Natural killer cell (primary cell): Measurements from ENCODE around the gene WNT4. TPM values are rescaled to one million over a fixed set of nuclear protein-coding genes. Genes with fewer than 3 reads are reported as not detected.

Source experiments
- ATAC-seq, 3 donors: fragments of 150-1000 bp in 2 of 3; fragments of 200-7000 bp in 1 of 3; cut with Tn5 transposase; 1 replicate in 1 of 3; 2 replicates in 2 of 3; pipeline ENCODE4 v1.10.0; 2021; ENCODE audit warnings: mild to moderate bottlenecking in 2 of 3, moderate library complexity in 2 of 3
- DNase-seq, 2 donors: peaks; one replicate each; pipeline versions ENCODE4 v3.0.0 to v3.0.0-alpha.2; 2013 to 2021; ENCODE audit warnings: mixed read lengths in 1 of 2
- H3K27ac ChIP-seq: one replicate; pipeline ENCODE4 v1.5.1; 2013; ENCODE audit warnings: mild to moderate bottlenecking, low read length
- H3K27me3 ChIP-seq: one replicate; pipeline ENCODE4 v1.6.1; 2013; ENCODE audit warnings: low read length; ENCODE audit not compliant: control insufficient read depth, insufficient read depth
- H3K36me3 ChIP-seq: one replicate; pipeline ENCODE4 v1.6.1; 2013; ENCODE audit warnings: low read length; ENCODE audit not compliant: control insufficient read depth, insufficient read depth
- H3K4me1 ChIP-seq: one replicate; pipeline ENCODE4 v1.6.1; 2013; ENCODE audit warnings: low read length; ENCODE audit not compliant: control insufficient read depth, insufficient read depth
- H3K4me3 ChIP-seq: one replicate; pipeline ENCODE4 v1.5.1; 2013; ENCODE audit warnings: low read length
- H3K9me3 ChIP-seq: one replicate; pipeline ENCODE4 v1.6.1; 2013; ENCODE audit warnings: low read length; ENCODE audit not compliant: control insufficient read depth, insufficient read depth
- H3K27ac Mint-ChIP-seq, 2 donors: one replicate each; pipeline ENCODE4 v1.8.0; 2022; ENCODE audit warnings: mild to moderate bottlenecking in 2 of 2, mixed read lengths in 2 of 2, moderate library complexity in 1 of 2
- H3K27me3 Mint-ChIP-seq, 2 donors: one replicate each; pipeline ENCODE4 v1.8.0; 2022; ENCODE audit warnings: low read depth in 2 of 2, mixed read lengths in 2 of 2
- H3K36me3 Mint-ChIP-seq: one replicate; pipeline ENCODE4 v1.8.0; 2022; ENCODE audit warnings: mixed read lengths
- H3K4me1 Mint-ChIP-seq, 2 donors: one replicate each; pipeline ENCODE4 v1.8.0; 2022; ENCODE audit warnings: mixed read lengths in 2 of 2
- H3K4me3 Mint-ChIP-seq: one replicate; pipeline ENCODE4 v1.8.0; 2022; ENCODE audit warnings: mild to moderate bottlenecking, moderate library complexity, mixed read lengths
- H3K9me3 Mint-ChIP-seq, 2 donors: one replicate each; pipeline ENCODE4 v1.8.0; 2022; ENCODE audit warnings: mixed read lengths in 2 of 2
- CTCF ChIP-seq: fragments of 200-600 bp; IDR thresholded peaks from one replicate; pipeline ENCODE4 v1.8.0; 2022; ENCODE audit warnings: antibody characterized with exemption
- WGBS: methylation state at CpG from one replicate; pipeline ENCODE4 v1.1.7; 2013; ENCODE audit warnings: missing lambda C conversion rate; ENCODE audit not compliant: insufficient coverage; 5-methylcytosine and 5-hydroxymethylcytosine counted together
- intact Hi-C: fragments of 100-400 bp; cut with micrococcal nuclease; formaldehyde crosslinking; loops from one replicate; pipeline ENCODE4 v1.14.2; 2022
- total RNA-seq, 4 donors: library from RNA; stranded (reverse); fragments of 120-200 nt in 1 of 4; gene quantifications; one replicate each; pipeline versions ENCODE4 v1.2.3 to v1.2.4, GENCODE V29; 2013 to 2022

WNT4 gene
- total RNA-seq, 3 donors from 2014 or later (not counting 1 experiment from before 2014, with no cell fraction given), result not detected

GRCh38 chr1:22123071-22123390, 19.9 kb downstream of the WNT4 start:
- ATAC-seq, result no peak
- Histone ChIP-seq H3K36me3 (peaks cover 5% of the 10 kb centered on the region), H3K9me3 (no peaks in the 10 kb centered on the region), H3K4me3 (no peak overlapping the region), H3K27me3 (no peaks in the 10 kb centered on the region), H3K27ac (no peak overlapping the region), H3K4me1 (peaks cover 6% of the 10 kb centered on the region)
- Mint-ChIP-seq H3K4me3 (no peak overlapping the region), H3K9me3 (no peaks in the 10 kb centered on the region), H3K27me3 (no peaks in the 10 kb centered on the region), H3K27ac (peak overlapping the region in 1 of 2 donors; percentile 11), H3K36me3 (no peaks in the 10 kb centered on the region), H3K4me1 (peaks cover 18 to 29% of the 10 kb centered on the region in 2 donors)
- intact Hi-C loops, result no loop called here
- WGBS, result 90% methylated on average over 8 of the region's 8 CpGs
- no peak for TF ChIP-seq CTCF
- DNase-seq, result no peak

GRCh38 chr1:22122273-22123070, 20.4 kb downstream of the WNT4 start:
- intact Hi-C loops, result no loop called here
- Mint-ChIP-seq H3K9me3 (no peaks in the 10 kb centered on the region), H3K4me3 (no peak overlapping the region), H3K4me1 (peaks cover 20 to 29% of the 10 kb centered on the region in 2 donors), H3K36me3 (no peaks in the 10 kb centered on the region), H3K27me3 (no peaks in the 10 kb centered on the region), H3K27ac (no peak overlapping the region)
- Histone ChIP-seq H3K9me3 (no peaks in the 10 kb centered on the region), H3K36me3 (peaks cover 5% of the 10 kb centered on the region), H3K4me1 (peaks cover 11% of the 10 kb centered on the region), H3K27me3 (no peaks in the 10 kb centered on the region), H3K4me3 (no peak overlapping the region), H3K27ac (no peak overlapping the region)
- ATAC-seq, result no peak
- 94% methylated on average over 21 of the region's 21 CpGs for WGBS
- DNase-seq, result no peak
- TF ChIP-seq CTCF, result no peak

GRCh38 chr1:22121421-22121911, 21.4 kb downstream of the WNT4 start:
- no peaks in the 10 kb centered on the region for H3K9me3 Mint-ChIP-seq
- 88% methylated on average over 15 of the region's 15 CpGs for WGBS
- no peaks in the 10 kb centered on the region for H3K27me3 ChIP-seq
- peaks cover 26 to 39% of the 10 kb centered on the region in 2 donors for H3K4me1 Mint-ChIP-seq
- ATAC-seq, result no peak
- peaks cover 8% of the 10 kb centered on the region for H3K36me3 ChIP-seq
- intact Hi-C loops, result no loop called here
- DNase-seq, result no peak
- H3K9me3 ChIP-seq, result no peaks in the 10 kb centered on the region
- no peak overlapping the region for H3K4me3 ChIP-seq
- no peak overlapping the region for H3K27ac ChIP-seq
- no peaks in the 10 kb centered on the region for H3K27me3 Mint-ChIP-seq
- H3K27ac Mint-ChIP-seq, result peak overlapping the region in 1 of 2 donors; percentile 14
- peaks cover 17% of the 10 kb centered on the region for H3K4me1 ChIP-seq
- H3K36me3 Mint-ChIP-seq, result no peaks in the 10 kb centered on the region
- TF ChIP-seq CTCF, result no peak
- no peak overlapping the region for H3K4me3 Mint-ChIP-seq

- intact Hi-C loops, result no loop called here
- Mint-ChIP-seq H3K27me3 (no peaks in the 10 kb centered on the region), H3K4me3 (no peak overlapping the region), H3K36me3 (no peaks in the 10 kb centered on the region), H3K4me1 (peaks cover 37 to 49% of the 10 kb centered on the region in 2 donors), H3K9me3 (no peaks in the 10 kb centered on the region), H3K27ac (peak overlapping the region in 1 of 2 donors; percentile 44)
- peaks cover 21% of the 10 kb centered on the region for H3K4me1 ChIP-seq
- no peak overlapping the region for H3K4me3 ChIP-seq
- TF ChIP-seq CTCF, result no peak
- H3K9me3 ChIP-seq, result no peaks in the 10 kb centered on the region
- H3K36me3 ChIP-seq, result peaks cover 9% of the 10 kb centered on the region
- no peak for ATAC-seq
- 95% methylated on average over 11 of the region's 11 CpGs for WGBS
- no peak overlapping the region for H3K27ac ChIP-seq
- H3K27me3 ChIP-seq, result no peaks in the 10 kb centered on the region
- DNase-seq, result no peak
Observed at GRCh38 chr1:22120469-22120790, 22.5 kb downstream of the WNT4 start.
